A673 (cell line): ENCODE results near the gene MSL1.
A peak's percentile ranks its signal among the peaks of the same experiment; 100 is the strongest.

Experiments used
- CTCF ChIP-seq: fragments of 300-800, 200-600 bp; sonication (generic); conservative IDR thresholded peaks from 2 replicates; pipeline ENCODE4 v1.5.1; 2017; ENCODE audit warnings: low read depth, mild to moderate bottlenecking, antibody characterized with exemption, low read length, moderate library complexity, mixed read lengths
- EZH2 ChIP-seq: fragments of 200-600 bp; sonication (generic); IDR thresholded peaks from 2 replicates; pipeline ENCODE4 v1.6.1; 2017; ENCODE audit warnings: borderline replicate concordance, low read depth, mild to moderate bottlenecking, mixed read lengths, antibody characterized with exemption, low read length; ENCODE audit not compliant: poor library complexity, severe bottlenecking

DNA sequence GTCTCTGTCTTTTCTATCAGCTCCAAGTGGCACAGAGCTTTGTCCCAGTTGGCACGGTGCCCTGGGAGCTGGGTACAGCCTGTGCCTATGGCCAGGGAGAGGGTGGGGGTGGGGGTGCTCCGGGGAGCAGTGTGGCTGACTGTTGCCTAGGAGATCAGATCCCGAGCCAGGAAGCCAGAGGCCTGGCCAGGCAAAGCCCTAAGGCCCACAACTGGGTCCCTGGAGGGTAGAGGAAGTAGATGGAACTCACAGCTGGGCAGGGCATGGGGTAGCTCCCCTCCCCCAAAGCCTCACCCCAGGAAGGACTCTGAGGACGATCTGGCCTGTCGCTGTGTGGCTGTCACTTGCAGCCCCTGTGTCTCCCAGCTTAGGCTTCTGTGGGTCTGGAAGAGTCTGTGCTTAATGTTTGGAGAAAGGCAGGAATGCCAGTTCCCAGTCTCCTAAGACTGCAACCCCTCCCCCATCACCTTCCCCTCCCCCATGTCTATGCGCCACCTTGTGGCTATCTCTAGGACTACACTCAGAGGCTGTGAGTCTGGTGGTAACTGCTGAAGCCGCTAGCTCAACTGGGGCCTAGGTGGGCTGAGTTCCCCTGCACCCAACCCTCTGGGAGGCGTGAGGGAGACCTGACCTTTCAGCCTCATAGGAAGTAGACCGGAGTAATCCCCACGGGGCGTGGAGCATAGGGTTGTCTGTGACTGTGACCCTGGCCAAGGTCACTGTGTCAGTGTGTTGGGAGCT, 46.4 kb upstream of the MSL1 start:
- TF ChIP-seq EZH2 (no peak), CTCF (peak; percentile 80)
